Skin of body (tissue), 2 donors: ENCODE measurements around the gene RBFA. TPM values are rescaled to one million over a fixed set of nuclear protein-coding genes. Genes with fewer than 3 reads are reported as not detected.

Source experiments
- DNase-seq: peaks from one replicate; lab custom pipeline; 2025; lab: John Stamatoyannopoulos, UW
- total RNA-seq: library from RNA; depleted of rRNA; stranded (reverse); fragments of >200 nt; gene quantifications from one replicate; pipeline ENCODE4 v1.2.3, GENCODE V29; 2014

RBFA gene
- total RNA-seq, 1 donor from 2014 or later: 33.4 TPM

DNA sequence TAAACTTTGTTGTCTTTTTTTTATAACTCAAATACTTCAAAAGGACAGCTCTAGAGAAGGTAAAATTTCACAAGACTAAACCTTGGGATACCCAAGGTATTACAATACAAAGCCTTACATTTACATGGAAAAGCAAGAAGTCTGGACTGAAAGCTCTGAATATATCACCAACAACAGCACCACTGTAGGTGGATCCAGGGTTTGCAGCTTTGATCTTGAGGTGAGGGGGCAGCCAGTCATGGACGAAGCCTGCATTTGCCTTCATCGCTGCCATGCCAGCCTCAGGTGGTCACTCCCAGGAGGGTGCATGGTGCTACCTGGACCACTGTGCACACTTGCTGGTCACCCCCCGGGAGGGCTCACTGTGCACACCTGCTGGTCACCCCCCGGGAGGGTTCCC, 36.6 kb downstream of the RBFA start:
- DNase-seq: no peak

DNA sequence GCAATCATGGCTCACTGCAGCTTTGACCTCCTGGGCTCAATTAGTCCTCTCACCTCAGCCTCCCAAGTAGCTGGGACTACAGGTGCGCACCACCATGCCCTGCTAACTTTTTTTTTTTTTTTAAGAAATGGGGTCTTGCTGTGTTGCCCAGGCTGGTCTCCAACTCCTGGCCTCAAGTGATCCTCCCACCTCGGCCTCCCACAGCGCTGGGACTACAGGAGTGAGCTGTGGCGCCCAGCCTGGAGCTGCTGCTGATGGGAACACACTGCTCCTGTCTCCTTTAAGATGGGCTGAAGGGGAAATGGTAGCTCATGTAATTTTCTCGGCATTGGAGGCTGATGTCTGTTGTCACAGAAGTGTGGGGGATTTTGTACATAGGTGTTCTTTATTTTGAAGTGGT, 39.9 kb downstream of the RBFA start:
- no peak for DNase-seq

DNA sequence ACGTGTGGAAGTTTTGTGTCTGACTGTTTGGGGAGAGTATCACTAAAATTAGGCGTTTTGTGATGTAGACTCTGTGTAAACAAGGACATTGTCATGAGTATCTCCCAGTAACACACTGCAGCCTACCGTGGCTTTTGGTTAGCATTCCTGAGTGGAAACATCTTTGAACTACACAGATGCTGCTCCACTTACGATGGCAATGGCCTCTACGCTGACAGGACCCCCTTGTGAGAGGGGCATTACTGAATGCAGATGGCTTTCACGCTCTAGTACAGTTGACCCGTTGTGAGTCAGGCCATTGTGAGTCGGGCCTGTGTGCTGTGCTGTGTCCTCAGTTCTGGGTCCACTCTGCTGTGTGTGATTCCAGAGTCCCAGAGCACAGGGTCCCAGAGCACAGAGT, 40.5 kb downstream of the RBFA start:
- DNase-seq: no peak

DNA sequence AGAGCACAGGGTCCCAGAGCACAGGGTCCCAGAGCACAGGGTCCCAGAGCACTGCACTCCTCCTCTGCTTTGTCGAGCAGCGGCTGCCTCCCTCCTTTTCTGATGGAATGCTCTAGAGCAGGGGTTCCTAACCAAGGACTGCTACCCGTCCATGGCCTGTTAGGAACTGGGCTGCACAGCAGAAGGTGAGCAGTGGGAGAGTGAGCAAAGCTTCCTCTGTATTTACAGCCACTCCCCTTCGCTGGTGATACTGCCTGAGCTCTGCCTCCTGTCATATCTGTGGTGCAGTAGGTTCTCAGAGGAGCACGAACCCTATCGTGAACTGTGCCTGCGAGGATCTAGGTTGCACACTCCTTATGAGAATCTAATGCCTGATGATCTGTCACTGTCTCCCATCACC, 41.7 kb downstream of the RBFA start:
- no peak for DNase-seq

DNA sequence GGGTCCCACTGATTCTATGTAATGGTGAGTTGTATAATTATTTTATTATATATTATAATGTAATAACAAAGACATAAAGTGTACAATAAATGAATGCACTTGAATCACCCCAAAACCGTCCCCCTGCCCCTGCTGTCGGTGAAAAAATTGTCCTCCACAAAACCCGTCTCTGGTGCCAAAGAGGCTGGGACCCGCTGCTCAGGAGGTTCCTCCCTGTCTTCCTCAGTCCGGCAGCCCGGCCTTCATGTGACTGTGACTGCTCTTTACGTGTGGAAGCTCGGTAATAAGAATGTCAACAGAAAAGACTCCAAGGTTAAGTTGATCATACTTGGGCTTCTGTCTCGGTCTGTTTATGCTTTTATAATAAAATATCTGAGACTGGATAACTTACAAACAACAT, 42.1 kb downstream of the RBFA start:
- DNase-seq: no peak

DNA sequence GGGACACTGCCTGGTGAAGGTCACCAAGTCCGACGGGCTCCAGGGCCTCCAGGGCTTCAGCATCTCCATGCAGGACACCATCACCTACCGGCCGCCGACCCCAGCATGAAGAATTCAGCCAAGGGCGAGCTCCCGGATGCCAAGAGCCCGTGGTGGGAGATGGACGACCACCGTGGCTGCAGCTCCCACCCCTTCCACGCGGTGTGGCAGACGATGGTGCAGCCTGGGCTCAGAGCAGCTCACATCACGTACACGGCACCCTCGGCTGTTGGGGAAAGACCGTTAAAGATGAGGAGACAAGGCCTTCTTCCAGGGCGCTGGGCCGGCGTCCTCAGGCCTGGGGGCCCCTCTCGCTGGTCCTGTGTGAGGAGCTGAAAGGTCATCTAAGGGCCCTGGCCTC, 43.6 kb downstream of the RBFA start:
- no peak for DNase-seq

Other genes with a start within 250 kb of the RBFA start
- gene KCNG2, start 236.5 kb upstream of the RBFA start, total RNA-seq: 0.49 TPM
- 22.7 TPM for gene SLC66A2, start 82.8 kb upstream of the RBFA start, total RNA-seq
- gene HSBP1L1, start 69.8 kb upstream of the RBFA start, total RNA-seq: 9.8 TPM
- 22.9 TPM for gene TXNL4A, start 45.9 kb upstream of the RBFA start, total RNA-seq
- 14.8 TPM for gene ADNP2, start 74.8 kb downstream of the RBFA start, total RNA-seq
- 12.5 TPM for gene PARD6G, start 213.1 kb downstream of the RBFA start, total RNA-seq